Eye (tissue), 1 donor: Measurements from ENCODE around the gene SAFB.

Source experiments
- DNase-seq: peaks from one replicate; pipeline ENCODE4 v3.0.0-alpha.2; 2015

SAFB gene

DNA sequence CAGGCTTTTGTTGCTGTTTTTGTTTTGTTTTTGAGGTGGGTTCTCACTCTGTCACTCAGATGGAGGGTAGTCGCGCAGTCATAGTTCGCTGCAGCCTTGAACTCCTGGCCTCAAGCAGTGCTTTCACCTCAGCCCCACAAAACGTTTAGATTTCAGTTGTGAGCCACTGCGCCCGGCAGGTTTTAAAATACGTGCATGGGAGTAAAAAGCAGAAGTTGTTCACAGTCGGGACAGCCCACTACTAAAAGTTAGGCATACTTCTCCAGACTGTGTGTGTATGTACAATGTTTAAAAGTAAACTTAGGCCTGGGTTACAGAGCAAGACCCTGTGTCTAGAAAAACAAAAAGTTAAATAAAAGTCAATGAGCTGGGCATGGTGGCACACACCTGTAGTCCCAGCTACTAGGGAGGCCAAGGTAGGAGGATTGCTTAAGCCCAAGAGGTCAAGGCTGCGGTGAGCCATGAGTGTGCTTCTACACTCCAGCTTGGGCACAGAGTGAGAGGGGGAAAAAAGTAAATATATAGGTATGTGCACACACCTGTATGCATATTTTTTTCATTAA, 6.1 kb downstream of the SAFB start:
- DNase-seq: no peak

DNA sequence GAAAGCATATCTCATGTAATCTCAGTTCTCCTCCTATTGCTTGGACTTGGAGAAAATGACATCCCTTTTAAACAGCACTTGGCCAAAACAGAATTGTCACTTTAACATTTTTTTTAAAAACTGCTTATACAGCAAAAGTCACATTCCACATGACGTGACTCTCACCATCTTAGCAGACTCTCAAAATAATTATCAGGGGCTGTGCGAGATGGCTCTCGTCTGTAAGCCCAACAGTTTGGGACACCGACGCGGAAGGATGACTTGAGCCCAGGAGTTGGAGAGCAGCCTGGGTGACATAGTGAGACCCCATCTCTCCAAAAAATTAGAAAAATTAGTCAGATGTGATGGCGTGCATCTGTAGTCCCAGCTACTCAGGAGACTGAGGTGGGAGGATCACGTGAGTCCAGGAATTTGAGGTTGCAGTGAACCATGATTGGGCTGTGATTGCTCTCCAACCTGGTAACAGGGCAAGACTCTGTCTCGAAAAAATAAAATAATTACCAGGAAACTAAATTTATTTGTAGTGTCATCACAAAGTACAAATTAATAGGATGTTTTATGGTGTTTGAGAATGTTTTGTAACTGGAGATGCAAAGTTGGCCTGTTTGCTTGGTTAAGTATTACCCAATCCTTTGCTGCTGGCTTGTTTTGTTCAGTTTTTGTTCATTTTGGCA, 8.8 kb downstream of the SAFB start:
- DNase-seq: no peak

DNA sequence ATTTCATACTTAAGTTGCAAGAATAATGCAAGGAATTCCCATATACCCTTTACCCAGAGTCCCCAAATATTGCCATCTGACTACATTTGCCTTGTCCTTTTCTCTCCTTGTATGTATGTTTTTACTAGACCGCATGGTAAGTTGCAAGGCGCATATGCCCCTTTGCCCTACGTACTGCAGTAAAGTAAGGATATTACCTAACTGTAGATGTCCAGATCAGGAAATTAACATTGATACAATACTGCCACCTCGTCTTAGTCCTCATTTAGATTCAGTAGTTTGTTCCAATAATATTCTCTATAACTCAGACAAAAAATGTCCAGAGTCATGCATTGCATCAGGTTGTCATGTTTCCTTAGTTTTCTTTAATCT, 9.3 kb downstream of the SAFB start:
- DNase-seq: no peak

DNA sequence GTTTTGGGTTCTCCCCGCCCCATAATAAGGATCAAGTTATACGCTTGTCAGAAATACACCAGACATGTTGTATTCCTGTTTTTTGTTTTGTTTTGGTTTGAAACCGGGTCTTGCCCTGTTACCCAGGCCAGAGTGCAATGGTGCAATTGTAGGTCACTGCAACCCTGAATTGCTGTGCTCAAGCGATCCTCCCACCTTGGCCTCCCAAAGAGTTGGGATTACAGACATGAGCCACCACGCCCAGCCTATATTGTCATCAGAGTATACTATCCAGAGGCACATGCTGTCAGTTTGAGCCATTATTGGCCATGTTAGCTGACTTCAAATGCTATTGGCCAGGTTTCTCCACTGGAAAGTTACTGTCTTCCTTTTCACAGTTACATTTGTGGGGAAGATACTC, 9.8 kb downstream of the SAFB start:
- no peak for DNase-seq

DNA sequence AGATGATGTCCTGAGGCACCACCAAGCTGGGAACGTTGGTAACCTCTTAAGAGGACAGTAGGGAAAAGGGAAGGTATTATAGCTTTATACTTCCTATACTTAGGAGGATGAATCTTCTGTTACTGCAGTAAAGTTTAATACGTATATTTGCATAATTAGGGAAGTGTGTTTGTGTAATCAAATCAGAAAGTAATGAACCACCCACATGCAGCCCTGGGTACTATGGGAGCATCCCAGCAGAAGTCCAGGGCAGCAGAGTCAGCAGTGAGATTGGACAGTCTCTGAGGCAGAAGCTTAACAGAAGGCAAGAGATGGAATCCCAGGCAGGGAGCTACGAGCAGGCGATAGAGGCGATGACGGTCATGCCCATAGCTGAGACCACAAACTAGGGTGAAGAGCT, 12.5 kb downstream of the SAFB start:
- DNase-seq: no peak

DNA sequence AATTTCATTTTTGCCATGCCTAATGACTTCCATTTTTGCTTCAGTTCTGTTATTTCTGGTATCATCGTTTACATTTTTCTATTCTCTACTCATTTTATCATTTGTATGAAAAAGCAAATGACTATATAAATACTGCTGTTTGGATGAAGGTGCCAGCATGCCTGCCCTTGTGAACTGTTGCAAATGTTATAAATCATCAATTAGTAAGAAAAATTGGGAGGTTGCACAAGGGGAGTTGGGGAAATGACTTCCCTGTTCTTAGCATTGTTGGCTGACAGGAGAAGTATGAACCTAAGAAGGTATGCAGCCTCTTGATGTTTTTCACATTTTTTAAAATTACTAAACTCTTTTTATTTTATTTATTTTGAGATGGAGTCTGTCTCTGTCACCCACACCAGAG, 15.1 kb downstream of the SAFB start:
- no peak for DNase-seq

DNA sequence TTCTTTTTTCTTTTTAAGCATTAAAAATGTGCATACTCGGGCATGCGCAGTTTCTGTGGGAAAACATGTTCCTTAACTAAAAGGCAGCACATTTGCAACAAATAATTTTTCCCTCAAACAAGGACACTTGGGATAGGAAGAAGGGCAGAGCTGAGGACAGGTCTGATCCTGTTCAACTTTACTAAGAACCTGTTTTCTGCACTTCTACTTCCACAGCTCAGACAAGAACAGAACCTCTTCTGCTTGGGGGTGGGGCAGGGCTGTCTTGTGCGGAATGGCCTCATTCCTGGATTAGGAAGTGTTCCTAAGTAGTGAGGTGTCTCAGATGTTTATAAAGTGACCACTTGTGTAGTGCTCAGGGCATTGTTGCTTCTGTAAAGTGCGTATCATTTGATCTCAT, 18.3 kb downstream of the SAFB start:
- DNase-seq: no peak

DNA sequence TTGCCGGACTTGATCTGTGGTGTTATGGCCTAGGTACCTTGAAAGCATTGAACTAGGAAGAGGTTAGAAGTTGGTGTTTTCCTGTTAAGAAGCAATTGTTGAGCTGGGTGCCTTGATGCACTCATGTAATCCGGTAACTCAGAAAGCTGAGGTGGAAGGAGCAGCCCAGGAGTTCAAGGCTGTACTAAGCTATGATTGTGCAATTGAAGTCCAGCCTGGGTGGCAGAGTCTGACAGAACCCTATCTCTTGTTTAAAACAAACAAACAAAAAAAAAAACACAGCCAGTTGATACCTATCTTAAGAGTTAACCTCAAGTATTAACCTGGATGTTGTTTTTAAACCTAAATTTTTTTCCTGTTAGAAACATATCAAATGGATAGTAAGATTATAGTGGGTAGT, 19.3 kb downstream of the SAFB start:
- no peak for DNase-seq

DNA sequence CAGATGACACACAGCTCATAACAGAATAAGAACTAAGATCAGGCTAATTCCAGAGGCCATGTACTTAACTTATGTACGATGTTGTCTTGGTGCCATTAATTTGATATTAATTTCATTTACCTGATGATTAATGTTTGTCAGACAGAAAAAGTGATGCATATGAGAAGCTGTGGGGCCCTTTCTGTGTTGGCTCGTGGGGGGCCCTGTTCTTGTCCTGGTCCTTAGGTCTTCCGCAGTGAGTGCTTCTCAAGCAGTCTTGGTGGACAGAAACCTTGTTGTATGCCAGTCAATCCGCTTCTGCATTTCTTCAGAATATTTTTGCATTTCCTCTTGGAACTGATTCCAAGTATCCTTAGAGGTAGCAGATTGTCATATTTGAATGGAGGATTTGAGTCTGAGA, 20.2 kb downstream of the SAFB start:
- DNase-seq: no peak

DNA sequence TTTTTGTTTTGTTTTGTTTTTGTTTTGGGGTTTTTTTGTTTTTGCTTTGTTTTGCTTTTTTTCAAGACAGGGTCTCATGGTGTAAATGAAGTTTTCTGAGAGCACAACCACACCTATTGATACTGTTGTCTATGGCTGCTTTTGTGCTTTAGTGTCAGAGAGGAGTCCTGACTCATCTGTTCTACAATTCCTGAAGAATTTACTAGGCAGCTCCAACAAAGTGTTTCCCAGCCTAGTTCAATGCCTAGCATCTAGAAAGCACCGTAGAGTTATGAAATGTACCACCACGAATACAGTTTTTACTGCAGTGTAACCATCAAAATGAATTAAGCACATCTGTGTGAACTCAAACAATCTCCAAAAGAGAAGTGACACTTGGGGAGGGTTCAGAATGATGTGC, 21.2 kb downstream of the SAFB start:
- DNase-seq: no peak

DNA sequence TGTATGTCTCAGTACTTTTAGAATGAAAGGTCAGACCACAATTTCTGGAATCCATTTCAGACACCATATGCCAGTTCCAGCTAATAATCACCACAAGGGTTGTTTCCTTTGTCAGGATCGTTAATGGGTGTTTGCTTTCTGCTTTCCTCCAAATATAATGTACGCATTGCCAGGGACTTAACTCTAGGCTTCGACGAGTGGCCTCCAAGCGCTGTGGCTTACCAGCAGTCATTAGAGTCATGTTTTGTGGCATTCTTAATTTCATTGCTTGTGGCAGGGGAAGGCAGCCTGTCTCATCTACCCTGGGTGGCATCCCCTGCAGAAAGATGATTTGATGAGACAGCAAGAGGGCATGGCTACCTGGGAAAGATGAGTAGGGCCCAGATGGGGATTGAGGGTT, 22.5 kb downstream of the SAFB start:
- DNase-seq: no peak

DNA sequence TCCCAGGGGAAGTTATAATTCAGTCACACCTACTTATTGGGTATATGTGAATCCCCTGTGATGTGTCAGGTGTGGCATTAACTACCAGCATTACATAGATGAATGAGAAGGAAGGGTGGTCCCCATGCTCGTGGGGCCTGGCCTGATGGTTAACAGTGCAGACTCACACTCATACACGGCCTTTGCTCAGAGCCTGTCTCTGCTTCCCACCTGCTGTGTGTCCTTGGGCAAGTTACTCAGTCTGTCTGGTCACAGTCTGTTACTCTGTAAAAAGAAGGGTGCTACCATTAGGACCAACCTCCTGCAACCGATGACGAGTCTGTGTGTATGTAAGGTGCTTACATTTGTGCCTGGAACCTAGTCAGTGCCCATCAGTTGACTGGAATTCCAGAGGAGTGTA, 23.8 kb downstream of the SAFB start:
- no peak for DNase-seq

DNA sequence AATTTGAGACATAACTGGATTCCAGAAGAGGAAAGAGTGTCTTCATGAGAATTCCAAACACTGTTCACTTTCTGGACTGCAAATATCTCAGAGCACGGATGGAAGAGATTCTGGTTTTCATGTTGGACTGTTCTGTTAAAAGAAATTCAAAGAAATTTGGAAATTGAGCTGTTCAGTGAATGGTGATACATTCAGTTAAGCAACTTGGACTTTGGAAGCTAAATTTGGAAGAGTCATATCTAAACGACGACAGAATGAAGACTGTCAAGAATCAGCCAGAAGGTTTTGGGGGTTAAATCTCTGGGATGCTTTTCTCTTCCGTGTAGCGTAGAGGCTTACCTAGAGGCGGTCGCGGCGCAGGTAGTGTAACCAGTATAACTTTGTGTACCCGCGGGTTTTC, 25.6 kb downstream of the SAFB start:
- no peak for DNase-seq

DNA sequence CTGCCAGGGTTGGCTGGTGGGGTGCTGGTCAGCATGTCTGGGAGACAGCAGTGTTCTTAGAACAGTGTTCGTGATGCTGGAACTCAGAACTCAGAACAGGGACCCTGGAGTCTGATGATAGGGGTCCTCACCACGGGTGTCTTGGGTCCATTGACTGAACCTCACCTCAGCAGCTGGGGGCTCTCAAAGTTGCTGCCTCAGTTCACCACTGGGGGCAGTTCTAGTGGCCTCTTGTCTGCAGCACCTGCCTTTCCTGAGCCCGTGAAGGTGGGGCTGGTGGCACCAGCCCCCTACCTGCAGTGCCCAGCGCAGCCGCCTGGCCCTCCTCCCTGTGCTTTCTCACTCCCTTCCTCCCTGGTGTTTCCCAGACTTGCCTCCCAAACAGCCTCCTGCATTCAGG, 28.5 kb downstream of the SAFB start:
- no peak for DNase-seq

DNA sequence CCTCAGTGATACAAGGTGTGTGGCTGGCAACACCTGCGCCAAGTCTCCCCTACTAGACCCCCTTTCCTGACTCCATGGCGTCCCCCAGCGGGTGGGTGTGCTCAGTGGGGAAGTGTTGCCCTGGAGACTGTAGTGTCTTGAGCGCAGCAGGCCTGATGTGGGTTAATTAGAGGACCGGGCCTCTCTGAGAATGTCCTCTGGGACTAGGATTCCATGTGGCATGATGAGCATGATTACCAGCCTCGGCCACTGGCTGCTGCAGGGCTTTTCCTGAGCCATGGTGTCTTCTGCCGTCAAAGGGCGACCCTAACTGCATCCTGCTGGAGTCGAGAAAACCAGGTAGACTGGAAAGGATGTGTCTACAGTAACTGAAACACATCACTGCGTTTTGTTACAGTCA, 29.4 kb downstream of the SAFB start:
- no peak for DNase-seq

DNA sequence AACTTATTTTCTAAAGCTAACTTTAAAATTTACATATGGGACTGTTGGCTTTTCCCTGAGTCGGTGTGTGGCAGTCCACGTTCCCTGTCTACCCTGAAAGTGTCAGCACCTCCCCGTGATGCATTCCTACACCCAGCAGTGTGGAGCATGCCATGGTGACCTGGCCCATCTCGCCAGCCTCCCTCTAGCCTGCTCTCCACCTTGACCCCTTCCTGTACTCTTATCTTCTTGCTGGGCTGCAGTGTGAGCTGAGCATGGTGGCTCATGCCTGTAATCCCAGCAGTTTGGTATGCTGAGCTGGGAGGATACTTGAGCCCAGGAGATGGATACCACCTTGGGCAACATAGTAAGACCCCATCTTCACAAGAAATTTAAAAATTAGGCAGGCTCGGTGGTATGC, 32.0 kb downstream of the SAFB start:
- no peak for DNase-seq

DNA sequence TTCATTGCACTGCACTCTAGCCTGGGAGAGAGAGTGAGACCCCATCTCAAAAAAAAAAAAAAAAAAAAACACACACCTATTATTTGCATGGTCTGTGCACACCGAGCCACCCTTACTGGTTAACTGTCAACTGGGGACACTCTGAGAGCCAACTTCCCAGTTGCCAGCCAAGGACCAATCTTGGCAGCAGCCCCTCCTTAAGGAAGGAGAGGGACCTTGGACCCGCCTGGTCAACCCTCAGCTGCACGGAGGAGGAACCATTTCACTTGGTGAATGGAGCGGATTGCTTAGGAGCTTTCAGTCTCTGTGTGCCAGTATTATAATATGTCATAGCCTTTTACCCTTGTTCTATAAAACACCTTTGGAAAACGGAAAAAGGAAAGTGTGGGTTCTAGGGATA, 32.5 kb downstream of the SAFB start:
- no peak for DNase-seq

DNA sequence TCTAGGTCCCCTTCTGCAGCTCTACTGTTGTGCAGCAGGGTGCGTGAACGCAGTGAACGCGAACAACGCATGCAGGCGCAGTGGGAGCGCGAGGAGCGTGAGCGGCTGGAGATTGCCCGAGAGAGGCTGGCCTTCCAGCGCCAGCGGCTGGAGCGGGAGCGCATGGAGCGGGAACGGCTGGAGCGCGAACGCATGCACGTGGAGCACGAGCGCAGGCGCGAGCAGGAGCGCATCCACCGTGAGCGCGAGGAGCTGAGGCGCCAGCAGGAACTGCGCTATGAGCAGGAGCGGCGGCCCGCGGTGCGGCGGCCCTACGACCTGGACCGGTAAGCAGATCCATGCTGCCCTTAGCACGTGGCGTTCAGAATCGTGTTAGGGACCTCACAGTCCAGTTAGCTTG, 38.6 kb downstream of the SAFB start:
- DNase-seq: no peak

DNA sequence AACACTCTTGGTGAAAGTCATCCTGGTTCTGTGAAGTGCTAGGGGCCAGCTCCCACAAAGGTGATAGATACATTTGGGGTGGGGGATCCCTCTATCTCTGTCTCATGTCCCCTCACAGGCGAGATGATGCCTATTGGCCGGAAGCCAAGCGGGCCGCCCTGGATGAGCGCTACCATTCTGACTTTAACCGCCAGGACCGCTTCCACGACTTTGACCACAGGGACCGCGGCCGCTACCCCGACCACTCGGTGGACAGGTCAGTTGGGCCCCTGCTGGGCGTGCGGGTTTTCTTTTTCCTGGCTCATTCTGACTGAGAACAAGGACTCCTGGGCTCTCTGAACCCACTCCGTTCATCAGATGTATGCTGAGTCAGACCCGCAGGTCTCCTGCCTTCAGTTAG, 41.0 kb downstream of the SAFB start:
- no peak for DNase-seq

DNA sequence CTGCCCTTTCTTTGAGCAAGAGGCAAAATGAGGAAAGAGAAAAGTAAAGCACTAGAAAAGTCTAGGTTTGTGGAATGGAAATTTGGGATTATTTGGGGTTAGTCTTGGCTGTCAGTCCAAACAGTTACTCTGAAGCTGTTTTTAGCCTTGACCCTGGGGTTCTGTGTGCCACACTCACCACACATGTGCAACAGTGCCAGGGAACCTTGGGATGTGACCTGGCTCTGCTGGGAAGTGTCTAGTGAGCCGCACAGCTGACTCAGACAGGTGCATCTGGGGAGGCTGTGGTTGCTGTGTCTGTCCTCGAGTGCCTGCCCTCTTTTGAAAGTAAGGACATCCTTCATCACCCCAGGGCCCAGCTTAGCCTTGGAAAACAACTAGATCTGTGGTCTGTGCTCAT, 41.6 kb downstream of the SAFB start:
- DNase-seq: no peak

DNA sequence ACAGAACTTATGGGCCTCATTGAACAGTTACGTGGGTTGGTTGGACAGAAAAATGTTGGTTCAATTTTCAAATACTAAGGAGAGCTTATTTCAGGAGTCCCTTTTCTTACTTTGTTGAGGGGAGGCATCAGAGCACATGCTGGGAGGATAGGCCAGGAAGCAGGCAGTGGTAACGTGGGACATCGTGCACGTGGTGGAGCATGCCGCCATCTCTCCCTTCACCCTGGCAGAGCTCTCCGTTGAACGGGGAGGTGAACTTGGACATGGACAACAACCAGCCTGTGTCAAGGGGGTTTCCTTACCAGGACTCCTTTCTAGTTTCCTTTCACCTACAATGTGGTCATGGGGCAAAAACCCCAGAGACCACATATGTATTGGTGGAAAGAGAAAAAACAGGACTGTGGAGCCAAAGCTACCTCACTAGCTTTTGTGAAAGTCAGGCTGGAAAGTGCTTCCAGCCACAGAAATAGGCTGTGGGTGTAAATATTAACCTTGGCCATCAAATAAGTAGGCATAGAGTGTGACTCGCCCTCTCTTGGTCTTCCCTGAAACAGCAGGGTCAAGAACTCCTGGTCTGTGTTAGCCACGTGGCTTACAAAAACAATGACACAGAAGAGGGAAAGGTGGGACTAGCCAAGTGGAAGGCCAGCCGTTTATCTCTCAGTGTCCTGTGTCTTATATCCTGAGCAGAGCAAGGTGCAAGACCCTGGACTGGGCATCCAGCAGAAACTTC, 43.1 kb downstream of the SAFB start:
- DNase-seq: no peak

DNA sequence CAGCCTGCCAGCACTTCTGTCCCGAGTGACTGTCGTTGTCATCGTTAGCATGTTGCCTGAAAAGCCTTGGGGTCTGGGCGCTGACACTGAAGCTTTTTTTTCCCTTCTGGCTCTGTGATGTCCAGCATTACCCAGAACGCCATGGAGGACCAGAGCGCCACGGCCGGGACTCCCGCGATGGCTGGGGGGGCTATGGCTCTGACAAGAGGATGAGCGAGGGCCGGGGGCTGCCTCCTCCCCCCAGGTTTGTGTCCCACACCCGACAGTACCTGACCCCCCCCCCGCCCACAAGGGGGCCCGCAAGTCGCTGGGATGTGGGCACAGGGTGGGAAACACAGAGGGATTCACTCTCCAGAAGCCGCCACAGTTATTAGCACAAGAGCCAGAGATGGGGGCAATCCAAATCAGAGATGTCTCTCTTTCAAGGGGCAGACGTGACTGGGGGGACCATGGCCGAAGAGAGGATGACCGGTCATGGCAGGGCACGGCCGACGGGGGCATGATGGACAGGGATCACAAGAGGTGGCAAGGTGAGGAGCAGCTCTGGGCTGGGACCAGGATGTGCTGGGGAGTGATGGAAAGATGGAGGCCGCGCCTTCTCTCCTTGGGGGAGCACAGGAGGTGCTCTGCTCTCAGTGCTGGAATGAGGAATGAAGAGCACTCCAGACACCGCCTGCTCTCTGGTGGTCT, 44.2 kb downstream of the SAFB start:
- no peak for DNase-seq

DNA sequence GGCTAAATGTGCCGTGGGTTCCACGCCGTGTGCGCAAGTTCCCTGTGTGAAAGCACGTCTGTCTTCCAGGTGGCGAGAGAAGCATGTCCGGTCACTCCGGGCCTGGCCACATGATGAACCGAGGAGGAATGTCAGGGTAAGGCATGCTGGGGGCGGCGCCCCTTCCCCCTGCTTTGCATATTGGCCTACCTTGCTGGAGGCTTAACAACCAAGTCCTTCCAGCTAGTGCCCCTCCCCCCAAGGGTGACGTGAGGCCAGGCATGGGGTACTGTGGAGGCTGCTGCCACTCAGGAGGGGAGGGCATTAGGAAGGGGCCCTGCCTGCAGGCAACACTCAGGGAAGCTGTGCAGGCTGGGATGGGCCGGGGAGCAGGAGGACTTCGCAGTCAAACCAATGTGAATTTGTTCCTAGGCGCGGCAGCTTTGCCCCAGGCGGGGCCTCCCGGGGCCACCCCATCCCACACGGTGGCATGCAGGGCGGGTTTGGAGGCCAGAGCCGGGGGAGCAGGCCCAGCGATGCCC, 44.9 kb downstream of the SAFB start:
- no peak for DNase-seq

DNA sequence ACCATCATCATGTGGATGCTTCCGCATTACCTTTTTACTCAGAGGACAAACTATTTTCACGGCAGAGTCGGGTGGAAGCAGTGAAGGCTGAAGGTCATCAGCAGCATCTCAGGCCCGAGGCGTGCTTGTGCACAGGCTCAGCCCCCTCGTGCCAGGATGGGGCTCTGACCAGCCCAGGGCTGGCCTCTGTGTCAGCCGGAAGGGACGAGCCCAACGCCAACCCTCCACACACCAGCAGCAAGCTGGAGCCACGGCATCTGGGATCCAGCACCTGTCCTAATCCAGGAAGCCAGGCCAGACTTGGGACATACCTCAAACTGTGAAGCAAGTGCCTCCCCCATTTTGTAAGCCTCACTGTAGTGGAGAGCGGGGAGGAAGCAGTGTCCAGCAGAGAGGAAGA, 46.3 kb downstream of the SAFB start:
- no peak for DNase-seq
